Activated CD4-positive, alpha-beta T cell treated with anti-CD3 and anti-CD28 coated beads for 4 hours (primary cell): ENCODE measurements around the gene PRM1.

Experiments used
- DNase-seq, 2 donors: peaks; one replicate each; pipeline ENCODE4 v3.0.0-alpha.2; 2020

The PRM1 gene

GRCh38 chr16:11280616-11281522 is at the start of gene PRM1:
Gene PRM1, minus strand, starts transcription at chr16:11281330. Its CDS starts 92 bp downstream, at chr16:11281238.
- no peak for DNase-seq

DNA sequence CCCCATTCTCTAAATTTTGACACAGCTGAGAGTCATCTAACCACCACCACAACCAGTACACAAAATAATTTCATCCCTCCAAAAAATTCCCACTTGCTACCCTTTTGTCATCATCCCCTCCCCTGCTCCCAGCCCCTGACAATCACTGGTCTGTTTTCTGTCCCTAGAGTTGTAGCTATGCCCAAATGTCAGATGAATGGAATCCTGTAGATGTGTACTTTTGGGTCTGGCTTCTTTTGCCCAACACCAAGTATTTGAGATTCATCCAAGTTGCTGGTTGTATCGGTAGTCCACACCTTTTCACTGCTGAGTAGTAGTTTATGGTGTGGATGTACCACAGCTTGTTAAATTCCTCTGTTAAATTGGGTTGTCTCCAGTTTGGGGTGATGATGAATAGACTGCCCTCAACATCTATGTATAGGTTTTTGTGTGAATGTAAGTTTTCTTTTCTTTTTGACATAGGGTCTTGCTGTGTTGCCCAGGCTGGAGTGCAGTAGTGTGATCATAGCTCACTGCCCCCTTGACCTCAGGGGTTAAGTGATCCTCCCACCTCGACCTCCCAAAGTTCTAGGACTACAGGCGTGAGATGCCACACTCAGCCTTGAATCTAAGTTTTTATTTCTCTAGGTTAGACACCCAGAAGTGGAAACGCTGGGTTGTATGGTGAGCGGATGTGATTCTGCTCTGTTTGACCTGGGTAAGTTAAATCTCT is 49.6 kb upstream of the PRM1 start:
- DNase-seq, result no peak

GRCh38 chr16:11329891-11330290 is 48.8 kb upstream of the PRM1 start:
- no peak for DNase-seq

GRCh38 chr16:11329071-11329491 is 48.0 kb upstream of the PRM1 start:
- no peak for DNase-seq

DNA sequence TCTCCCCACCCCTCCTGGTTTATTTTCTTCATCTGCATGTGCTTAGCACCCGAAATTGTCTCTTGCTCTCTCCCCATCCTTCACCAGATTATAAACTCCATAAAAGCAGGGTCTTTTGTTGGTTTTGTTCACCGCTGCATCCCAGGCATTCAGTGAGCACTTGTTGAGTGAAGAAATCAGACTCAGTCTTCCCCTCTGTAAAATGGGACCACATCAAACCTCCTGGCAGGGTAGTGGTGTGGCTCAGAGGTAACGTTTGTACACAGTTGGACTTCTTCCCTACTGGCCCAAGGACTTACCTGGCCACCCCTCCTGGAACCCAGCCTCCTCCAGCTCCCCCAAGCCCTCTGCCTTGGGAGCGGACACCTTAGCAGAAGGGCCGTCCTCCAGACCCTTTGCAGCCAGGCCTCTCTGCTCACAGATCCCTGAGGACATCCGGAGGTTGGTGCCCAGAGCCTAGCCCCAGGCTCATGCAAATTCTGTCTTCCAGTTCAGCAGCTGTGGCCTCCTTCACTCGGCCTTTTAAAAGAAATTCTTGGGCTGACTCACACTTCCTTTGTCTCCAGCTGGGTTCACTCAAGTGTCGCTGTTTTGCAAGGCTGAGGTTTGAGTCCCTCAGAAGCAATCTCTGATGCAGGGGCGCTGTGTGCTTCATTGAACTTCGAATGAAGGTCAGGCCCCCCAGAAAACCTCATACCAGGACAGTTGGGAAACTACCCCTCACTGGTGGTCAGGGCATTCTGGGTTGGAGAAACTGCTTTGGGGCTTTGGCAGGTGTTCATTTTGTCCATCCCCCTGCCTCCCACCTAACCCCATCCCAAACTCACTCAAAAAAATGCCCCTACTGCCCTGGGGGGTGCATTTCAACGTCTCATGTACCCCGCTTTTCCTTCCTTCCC is 47.3 kb upstream of the PRM1 start:
- DNase-seq, result peak; percentile 39 to 49

DNA sequence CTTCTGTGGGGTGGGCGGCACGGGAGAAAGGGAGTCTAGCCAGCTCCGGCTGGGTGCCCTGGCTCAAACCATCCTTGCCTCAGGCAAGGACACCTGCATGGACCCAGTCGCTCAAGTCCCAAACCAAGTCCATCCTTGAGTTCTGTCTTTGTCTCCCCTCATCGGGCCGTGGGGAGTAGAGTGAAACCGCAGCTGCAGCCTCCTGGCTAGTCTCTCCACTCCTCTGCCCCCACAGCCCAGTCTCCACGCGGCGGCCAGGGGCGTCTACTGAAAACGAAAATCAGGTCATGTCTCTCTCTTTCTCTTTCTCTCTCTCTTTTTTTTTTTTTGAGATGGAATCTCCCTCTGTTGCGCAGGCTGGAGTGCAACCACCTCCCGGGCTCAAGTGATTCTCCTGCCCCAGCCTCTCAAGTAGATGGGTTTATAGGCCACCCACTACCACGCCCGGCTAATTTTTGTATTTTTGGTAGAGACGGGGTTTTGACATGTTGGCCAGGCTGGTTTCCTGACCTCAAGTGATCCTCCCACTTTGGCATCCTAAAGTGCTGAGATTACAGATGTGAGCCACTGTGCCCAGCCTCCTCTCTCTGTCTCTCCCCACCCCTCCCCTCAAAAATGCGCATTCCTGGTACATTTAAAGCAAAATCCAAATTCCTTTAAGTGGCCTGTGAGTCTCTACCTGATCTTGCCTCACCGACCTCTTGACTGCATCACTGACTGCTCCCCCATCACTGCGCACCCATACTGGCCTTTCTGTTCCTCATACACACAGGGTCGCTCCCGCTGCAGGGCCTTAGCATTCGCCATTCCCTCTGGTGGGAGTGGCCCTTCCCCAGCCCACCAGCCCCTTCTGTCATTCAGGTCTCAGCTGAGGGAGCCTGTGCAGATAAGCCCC is 46.4 kb upstream of the PRM1 start:
- no peak for DNase-seq

DNA sequence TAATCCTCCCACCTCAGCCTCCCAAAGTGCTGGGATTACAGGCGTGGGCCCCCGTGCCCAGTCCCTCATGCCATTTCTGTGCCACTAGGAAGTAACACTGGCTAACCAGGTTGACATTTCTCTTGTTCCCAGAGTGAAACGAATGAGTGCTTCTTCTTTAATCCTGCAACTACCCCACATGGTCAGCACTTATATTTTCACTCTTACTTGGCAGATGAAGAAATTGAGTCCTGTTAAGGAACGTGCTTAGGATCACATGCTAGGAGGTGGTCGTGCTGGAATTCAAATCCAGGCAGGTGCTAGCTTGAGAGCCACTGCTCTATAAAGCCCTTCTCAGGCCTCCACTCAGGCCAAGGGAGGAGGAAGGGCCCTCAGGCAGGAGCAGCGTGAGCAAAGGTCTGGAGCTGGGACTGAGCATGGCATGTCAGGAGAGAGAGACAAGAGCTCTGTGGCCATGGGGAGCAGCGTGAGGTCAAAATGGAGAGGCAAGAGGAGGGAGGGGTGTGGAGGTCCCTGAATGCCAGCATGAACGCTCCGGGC is 45.7 kb upstream of the PRM1 start:
- no peak for DNase-seq

DNA sequence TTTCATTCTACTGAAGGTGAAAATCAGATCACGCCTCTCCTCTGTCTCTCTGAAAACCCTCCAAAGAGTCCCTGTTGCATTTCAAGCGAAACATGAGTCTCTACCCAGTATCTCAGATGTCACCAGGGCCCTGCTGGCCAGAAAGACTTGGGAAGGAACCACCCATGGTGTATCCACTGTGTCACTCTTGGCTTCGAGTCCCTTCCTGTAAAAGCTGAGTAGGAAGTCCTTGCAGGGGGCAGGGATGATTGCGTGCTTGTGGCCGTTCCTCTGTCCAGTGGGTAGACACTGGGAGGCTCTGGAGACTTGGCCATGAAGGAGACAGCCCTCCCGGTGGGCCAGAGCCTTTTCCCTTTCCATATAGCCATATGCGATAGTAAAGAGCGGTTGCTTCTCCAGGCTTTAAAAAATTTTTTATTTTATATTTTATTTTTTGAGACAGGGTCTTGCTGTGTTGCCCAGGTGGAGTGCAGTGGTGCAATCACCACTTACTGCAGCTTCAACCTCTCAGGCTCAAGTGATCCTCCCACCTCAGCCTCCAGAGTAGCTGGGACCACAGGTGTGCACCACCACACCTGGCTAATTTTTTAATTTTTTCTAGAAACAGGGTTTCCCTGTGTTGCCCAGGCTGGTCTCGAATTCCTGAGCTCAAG is 45.1 kb upstream of the PRM1 start:
- no peak for DNase-seq

- DNase-seq, result no peak
These were observed 44.4 kb upstream of the PRM1 start for GRCh38 chr16:11325404-11326083.

DNA sequence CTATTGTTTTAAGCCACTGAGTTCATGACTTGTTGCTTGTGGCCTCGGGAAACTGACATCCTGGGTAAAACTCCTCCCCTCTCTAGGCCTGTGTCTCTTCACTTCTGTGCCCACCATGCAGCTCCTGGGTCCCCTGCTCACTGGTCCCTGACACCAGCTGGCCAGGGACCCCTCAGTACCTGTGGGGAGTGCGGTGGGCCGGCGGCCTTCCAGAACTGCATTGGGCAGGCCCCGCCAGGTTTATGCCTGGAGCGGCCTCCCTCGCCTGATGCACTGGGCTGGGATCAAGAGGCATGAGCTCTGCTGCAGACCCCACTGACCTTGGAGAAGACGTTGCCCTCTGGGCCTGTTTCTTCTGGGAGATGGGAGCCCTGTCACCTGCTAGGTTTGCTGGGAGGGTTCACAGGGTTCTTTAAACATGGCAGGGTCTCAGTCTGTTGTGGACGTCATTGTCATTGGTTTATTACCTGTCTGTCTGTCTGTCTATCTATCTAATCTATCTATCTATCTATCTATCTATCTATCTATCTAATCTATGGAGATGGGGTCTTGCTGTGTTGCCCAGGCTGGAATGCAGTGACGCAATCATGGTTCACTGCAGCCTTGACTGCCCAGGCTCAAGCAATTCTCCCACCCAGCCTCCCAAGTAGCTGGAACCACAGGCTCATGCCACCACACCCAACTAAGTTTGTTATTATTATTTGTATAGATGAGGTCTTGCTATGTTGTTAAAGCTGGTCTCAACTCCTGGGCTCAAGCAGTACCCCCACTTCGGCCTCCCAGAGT is 42.6 kb upstream of the PRM1 start:
- DNase-seq, result no peak

DNA sequence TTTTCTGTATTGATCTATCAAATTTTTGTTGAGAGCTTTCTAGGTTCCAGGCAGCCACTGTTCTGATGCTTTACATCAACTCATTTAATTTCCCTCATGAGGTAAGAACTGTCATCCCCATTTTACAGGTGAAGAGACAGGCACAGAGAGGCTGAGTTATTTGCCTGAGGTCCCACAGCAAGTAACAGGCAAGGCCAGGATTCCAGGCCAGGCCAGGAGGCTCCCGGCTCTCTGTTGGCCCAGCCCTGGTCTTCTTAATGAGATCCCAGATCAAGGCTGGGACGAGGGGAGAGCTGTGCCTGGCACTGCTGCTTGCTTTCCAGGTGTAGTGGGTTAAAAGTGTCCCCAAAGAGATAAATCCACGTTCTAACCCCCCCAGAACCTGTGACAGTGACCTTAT is 41.7 kb upstream of the PRM1 start:
- no peak for DNase-seq

- DNase-seq, result no peak
These were observed 40.5 kb upstream of the PRM1 start for GRCh38 chr16:11321662-11322061.

DNA sequence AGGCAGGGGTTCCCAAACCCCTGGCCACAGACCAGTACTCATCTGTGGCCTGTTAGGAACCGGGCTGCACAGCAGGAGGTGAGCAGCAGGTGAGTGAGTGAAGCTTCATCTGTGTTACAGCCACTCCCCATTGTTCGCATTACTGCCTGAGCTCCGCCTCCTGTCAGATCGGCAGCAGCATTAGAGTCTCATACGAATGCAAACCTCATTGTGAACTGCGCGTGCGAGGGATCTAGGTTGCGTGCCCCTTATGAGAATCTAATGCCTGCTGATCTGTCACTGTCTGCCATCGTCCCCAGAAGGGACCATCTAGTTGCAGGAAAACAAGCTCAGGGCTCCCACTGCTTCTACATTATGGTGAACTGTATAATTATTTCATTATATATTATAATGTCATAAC is 39.0 kb upstream of the PRM1 start:
- DNase-seq, result no peak

DNA sequence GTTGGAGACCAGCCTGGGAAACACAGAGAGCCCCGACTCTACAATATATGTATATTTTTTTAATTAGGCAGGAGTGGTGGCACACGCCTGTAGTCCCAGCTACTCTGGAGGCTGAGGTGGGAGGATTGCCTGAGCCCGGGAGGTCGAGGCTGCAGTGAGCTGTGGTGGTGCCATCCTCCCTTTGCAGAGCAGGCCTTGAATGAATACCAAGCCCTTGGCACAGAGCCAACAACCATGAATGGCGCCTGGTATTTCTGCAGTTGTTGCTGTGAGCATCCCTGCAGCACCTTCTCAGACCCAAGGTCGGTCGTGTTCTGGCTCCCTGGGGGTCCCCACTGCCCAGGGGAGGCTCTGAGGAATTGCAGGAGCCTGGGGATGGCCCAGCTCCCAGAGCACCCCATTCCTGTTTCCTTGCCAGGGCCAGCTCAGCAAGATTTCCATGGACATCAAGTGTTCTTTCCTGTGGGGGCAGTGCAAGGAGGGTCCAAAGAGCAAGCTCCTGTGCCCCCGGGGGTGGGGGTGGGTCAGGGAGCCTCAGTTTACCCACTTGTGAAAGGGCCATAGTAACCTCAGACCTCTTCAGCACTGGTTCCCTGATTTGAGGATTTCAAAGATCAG is 38.5 kb upstream of the PRM1 start:
- no peak for DNase-seq

DNA sequence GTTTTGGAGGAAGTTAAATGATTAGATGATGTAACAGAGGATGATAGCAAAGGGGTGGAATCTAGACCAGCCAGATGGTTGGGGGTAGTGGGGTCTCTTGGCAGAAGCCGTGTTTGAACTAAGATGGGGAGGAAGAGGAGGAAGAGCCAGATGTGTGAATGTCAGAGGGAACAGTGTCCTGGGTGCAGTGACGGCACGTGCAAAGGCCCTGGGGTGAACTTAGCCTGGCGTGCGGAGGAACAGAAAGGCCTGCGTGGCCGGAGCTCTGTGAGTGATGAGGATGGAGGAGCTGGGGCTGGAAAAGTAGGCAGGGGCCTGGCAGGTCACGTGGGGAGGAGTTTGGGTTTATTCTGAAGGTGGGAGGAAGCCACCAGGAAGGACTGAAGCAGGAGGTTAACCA is 37.7 kb upstream of the PRM1 start:
- DNase-seq, result no peak

- DNase-seq, result no peak
These were observed 35.3 kb upstream of the PRM1 start for GRCh38 chr16:11316331-11317015.

DNA sequence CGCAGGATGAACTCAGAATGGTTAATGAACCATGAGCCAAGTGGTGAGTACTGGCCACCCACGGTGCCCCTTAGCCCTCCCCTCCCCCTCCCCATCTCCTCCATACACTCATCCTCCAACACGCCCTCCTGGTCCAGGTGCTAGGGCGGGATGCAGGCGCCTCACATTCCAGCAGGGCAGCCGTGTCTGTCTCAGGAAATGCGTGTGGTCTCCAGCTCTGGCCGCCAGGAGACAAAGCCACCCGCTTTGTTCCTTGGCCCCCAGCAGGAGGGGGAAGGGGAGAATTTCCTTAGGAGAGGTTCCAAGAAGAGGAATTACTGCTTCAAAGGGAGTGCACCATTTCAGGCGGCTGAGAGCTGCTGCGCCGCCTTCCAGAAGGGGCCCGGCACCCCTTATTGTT is 34.4 kb upstream of the PRM1 start:
- no peak for DNase-seq

- no peak for DNase-seq
These were observed 33.3 kb upstream of the PRM1 start for GRCh38 chr16:11314309-11314894.
